Astrocyte (in vitro differentiated cells and primary cell): ENCODE measurements around the gene CDC42BPG. TPM values are rescaled to one million over a fixed set of nuclear protein-coding genes. Genes with fewer than 3 reads are reported as not detected.
A peak's percentile ranks its signal among the peaks of the same experiment; 100 is the strongest.

Source experiments
- DNase-seq: peaks from one replicate; pipeline ENCODE4 v3.0.0-alpha.2; 2010; ENCODE audit warnings: low read depth
- FAIRE-seq: peaks from 2 replicates; lab custom pipeline; 2011; peaks lifted over from hg19 to GRCh38; lab: Jason Lieb, UNC
- H2AFZ ChIP-seq: 2 replicates; pipeline ENCODE4 v1.6.0; 2012; ENCODE audit warnings: low read depth, low read length, inconsistent platforms
- H3K27ac ChIP-seq: 2 replicates; pipeline ENCODE4 v1.5.1; 2011; ENCODE audit warnings: low read depth, low read length, inconsistent platforms
- H3K27me3 ChIP-seq: 2 replicates; pipeline ENCODE4 v1.6.0; 2011; ENCODE audit warnings: low read length, inconsistent platforms; ENCODE audit not compliant: insufficient read depth
- H3K36me3 ChIP-seq: 2 replicates; pipeline ENCODE4 v1.5.1; 2011; ENCODE audit warnings: low read length, inconsistent platforms; ENCODE audit not compliant: insufficient read depth
- H3K4me1 ChIP-seq: 2 replicates; pipeline ENCODE4 v1.5.1; 2011; ENCODE audit warnings: low read length, inconsistent platforms; ENCODE audit not compliant: insufficient read depth
- H3K4me2 ChIP-seq: 2 replicates; pipeline ENCODE4 v1.6.0; 2012; ENCODE audit warnings: low read length, inconsistent platforms
- H3K4me3 ChIP-seq: 2 replicates; pipeline ENCODE4 v1.5.1; 2011; ENCODE audit warnings: low read depth, mild to moderate bottlenecking, low read length, inconsistent platforms; ENCODE audit not compliant: insufficient read depth
- H3K79me2 ChIP-seq: 2 replicates; pipeline ENCODE4 v1.6.0; 2012; ENCODE audit warnings: mild to moderate bottlenecking, low read length, inconsistent platforms; ENCODE audit not compliant: insufficient read depth
- H3K9ac ChIP-seq: 2 replicates; pipeline ENCODE4 v1.6.0; 2012; ENCODE audit warnings: mild to moderate bottlenecking, low read length, inconsistent platforms
- H3K9me3 ChIP-seq: 2 replicates; pipeline ENCODE4 v1.5.1; 2012; ENCODE audit warnings: low read depth, mild to moderate bottlenecking, low read length, inconsistent platforms; ENCODE audit not compliant: insufficient read depth
- H4K20me1 ChIP-seq: 2 replicates; pipeline ENCODE4 v1.6.0; 2012; ENCODE audit warnings: low read length, inconsistent platforms; ENCODE audit not compliant: insufficient read depth
- H3K27ac Mint-ChIP-seq: one replicate; pipeline ENCODE4 v1.8.0; 2021; ENCODE audit warnings: mild to moderate bottlenecking, mixed read lengths; ENCODE audit not compliant: unreplicated experiment
- H3K27me3 Mint-ChIP-seq: one replicate; pipeline ENCODE4 v1.8.0; 2021; ENCODE audit warnings: low read depth, mixed read lengths; ENCODE audit not compliant: unreplicated experiment
- H3K36me3 Mint-ChIP-seq: one replicate; pipeline ENCODE4 v1.8.0; 2021; ENCODE audit warnings: low read depth, mixed read lengths; ENCODE audit not compliant: unreplicated experiment
- H3K4me1 Mint-ChIP-seq: one replicate; pipeline ENCODE4 v1.8.0; 2021; ENCODE audit warnings: low read depth, mixed read lengths; ENCODE audit not compliant: unreplicated experiment
- H3K4me3 Mint-ChIP-seq: one replicate; pipeline ENCODE4 v1.8.0; 2021; ENCODE audit warnings: mild to moderate bottlenecking, moderate library complexity, mixed read lengths; ENCODE audit not compliant: unreplicated experiment
- H3K9me3 Mint-ChIP-seq: one replicate; pipeline ENCODE4 v1.8.0; 2021; ENCODE audit warnings: mild to moderate bottlenecking, mixed read lengths; ENCODE audit not compliant: unreplicated experiment
- CTCF ChIP-seq: IDR thresholded peaks from 2 replicates; pipeline ENCODE4 v1.5.1; 2011; ENCODE audit warnings: low read depth, mild to moderate bottlenecking, inconsistent platforms, low read length, moderate library complexity; ENCODE audit not compliant: insufficient read depth
- EZH2 ChIP-seq: IDR thresholded peaks from 2 replicates; pipeline ENCODE4 v1.6.1; 2012; ENCODE audit warnings: mild to moderate bottlenecking, low read length, inconsistent platforms; ENCODE audit not compliant: insufficient read depth
- total RNA-seq: library from RNA; stranded (reverse); gene quantifications from 2 replicates; pipeline ENCODE4 v1.2.1, GENCODE V29; 2021

Gene CDC42BPG
- total RNA-seq, 1 donor from 2014 or later: 4.6 TPM

- Histone ChIP-seq H3K9me3 (no peaks in the 10 kb centered on the region), H3K4me1 (peaks cover 65% of the 10 kb centered on the region), H3K36me3 (peaks cover 15% of the 10 kb centered on the region), H3K4me3 (peak overlapping the region; percentile 9), H4K20me1 (peaks cover 80% of the 10 kb centered on the region), H3K79me2 (peaks cover 84% of the 10 kb centered on the region), H3K27me3 (no peaks in the 10 kb centered on the region), H3K9ac (peak overlapping the region; percentile 65), H3K27ac (peak overlapping the region; percentile 87), H2AFZ (no peak overlapping the region), H3K4me2 (peak overlapping the region; percentile 79)
- Mint-ChIP-seq H3K4me1 (peaks cover 49% of the 10 kb centered on the region), H3K36me3 (peaks cover 10% of the 10 kb centered on the region), H3K27me3 (no peaks in the 10 kb centered on the region), H3K27ac (peak overlapping the region; percentile 91), H3K9me3 (peaks cover 2% of the 10 kb centered on the region), H3K4me3 (peak overlapping the region; percentile 76)
- FAIRE-seq (no peak), DNase-seq (peak; percentile 93)
- TF ChIP-seq CTCF (no peak), EZH2 (no peak)
Observed at GRCh38 chr11:64868904-64869570, 24.6 kb upstream of the CDC42BPG start.

- Mint-ChIP-seq H3K4me3 (peak overlapping the region; percentile 76), H3K27me3 (no peaks in the 10 kb centered on the region), H3K27ac (peak overlapping the region; percentile 91), H3K4me1 (peaks cover 55% of the 10 kb centered on the region), H3K36me3 (peaks cover 9% of the 10 kb centered on the region), H3K9me3 (peaks cover 2% of the 10 kb centered on the region)
- Histone ChIP-seq H3K4me3 (peak overlapping the region; percentile 9), H3K79me2 (peaks cover 88% of the 10 kb centered on the region), H4K20me1 (peaks cover 80% of the 10 kb centered on the region), H3K4me2 (peak overlapping the region; percentile 79), H3K36me3 (peaks cover 9% of the 10 kb centered on the region), H3K4me1 (peaks cover 76% of the 10 kb centered on the region), H3K27ac (peak overlapping the region; percentile 87), H2AFZ (no peak overlapping the region), H3K27me3 (no peaks in the 10 kb centered on the region), H3K9ac (peak overlapping the region; percentile 59), H3K9me3 (no peaks in the 10 kb centered on the region)
- DNase-seq (no peak), FAIRE-seq (no peak)
- TF ChIP-seq CTCF (no peak), EZH2 (no peak)
Observed at GRCh38 chr11:64867748-64868462, 23.5 kb upstream of the CDC42BPG start.

- Mint-ChIP-seq H3K27ac (peak overlapping the region; percentile 15), H3K4me3 (no peak overlapping the region), H3K36me3 (peaks cover 6% of the 10 kb centered on the region), H3K9me3 (peaks cover 2% of the 10 kb centered on the region), H3K27me3 (no peaks in the 10 kb centered on the region), H3K4me1 (peaks cover 58% of the 10 kb centered on the region)
- Histone ChIP-seq H3K27me3 (no peaks in the 10 kb centered on the region), H4K20me1 (peaks cover 72% of the 10 kb centered on the region), H3K27ac (peak overlapping the region; percentile 77), H3K79me2 (peaks cover 90% of the 10 kb centered on the region), H3K9me3 (no peaks in the 10 kb centered on the region), H2AFZ (no peak overlapping the region), H3K9ac (peak overlapping the region; percentile 66), H3K4me3 (no peak overlapping the region), H3K36me3 (no peaks in the 10 kb centered on the region), H3K4me1 (peaks cover 75% of the 10 kb centered on the region), H3K4me2 (peak overlapping the region; percentile 71)
- peak; percentile 5 for FAIRE-seq
- DNase-seq: no peak
- TF ChIP-seq CTCF: no peak
- TF ChIP-seq EZH2: no peak
Observed at GRCh38 chr11:64866173-64866491, 21.7 kb upstream of the CDC42BPG start.
